Stomach (tissue), 9 donors: ENCODE data around the gene PRDM16. TPM values are rescaled to one million over a fixed set of nuclear protein-coding genes. Genes with fewer than 3 reads are reported as not detected.
A peak's percentile ranks its signal among the peaks of the same experiment; 100 is the strongest.

Experiments used
- DNase-seq, 2 donors: peaks; one replicate each; pipeline versions ENCODE4 v3.0.0 to v3.0.0-alpha.2; 2013 to 2019
- H3K27ac ChIP-seq, 5 donors: fragments of 200-600 bp in 4 of 5; sonication (generic) in 4 of 5; one replicate each; pipeline ENCODE4 v1.5.1; 2013 to 2019; ENCODE audit warnings: mild to moderate bottlenecking in 1 of 5, moderate library complexity in 1 of 5
- H3K27me3 ChIP-seq, 3 donors: fragments of 200-600 bp; sonication (generic); one replicate each; pipeline ENCODE4 v1.5.1; 2017 to 2019; ENCODE audit warnings: mixed run types in 1 of 3
- H3K36me3 ChIP-seq, 4 donors: fragments of 200-600 bp; sonication (generic); 1 replicate in 3 of 4; 2 replicates in 1 of 4; pipeline ENCODE4 v1.5.1; 2016 to 2019
- H3K4me1 ChIP-seq, 4 donors: fragments of 200-600 bp; sonication (generic); one replicate each; pipeline ENCODE4 v1.5.1; 2016 to 2019
- H3K4me3 ChIP-seq, 4 donors: fragments of 200-600 bp; sonication (generic) in 3 of 4; one replicate each; pipeline ENCODE4 v1.5.1; 2016 to 2019; ENCODE audit warnings: mild to moderate bottlenecking in 1 of 4
- H3K9me3 ChIP-seq, 4 donors: fragments of 200-600 bp; sonication (generic); one replicate each; pipeline ENCODE4 v1.5.1; 2016 to 2019
- CTCF ChIP-seq, 7 experiments: fragments of 450-650 bp in 4 of 7; fragments of 200-600 bp in 3 of 7; sonication (generic) in 3 of 7; IDR thresholded peaks; one replicate each; pipeline ENCODE4 v1.5.1; 2016 to 2019; ENCODE audit warnings: antibody characterized with exemption in 7 of 7, control low read depth in 2 of 7, mild to moderate bottlenecking in 1 of 7
- EP300 ChIP-seq: sonication (generic); formaldehyde crosslinking; IDR thresholded peaks from one replicate; pipeline ENCODE4 v1.6.1; 2017; ENCODE audit warnings: antibody characterized with exemption
- POLR2A ChIP-seq, 4 donors: fragments of 450-650 bp; IDR thresholded peaks; one replicate each; pipeline ENCODE4 v1.6.1; 2016; ENCODE audit warnings: antibody characterized with exemption in 4 of 4, control low read depth in 2 of 4, mild to moderate bottlenecking in 1 of 4, moderate library complexity in 1 of 4
- POLR2AphosphoS5 ChIP-seq, 3 donors: sonication (generic); formaldehyde crosslinking; IDR thresholded peaks; one replicate each; pipeline ENCODE4 v1.6.1; 2016; ENCODE audit warnings: antibody characterized with exemption in 3 of 3
- WGBS, 5 donors: extraction: QIAGEN DNeasy Blood & Tissue Kit in 3 of 5; methylation state at CpG; one replicate each; pipeline versions ENCODE4 v1.1.5 to v1.1.7; 2013 to 2018; 5-methylcytosine and 5-hydroxymethylcytosine counted together
- intact Hi-C: fragments of 100-400 bp; cut with DNase I; formaldehyde crosslinking; loops from one replicate; pipeline ENCODE4 v1.15.1; 2023; ENCODE audit warnings: low total_unique reads
- polyA plus RNA-seq, 3 donors: library from polyadenylated mRNA; stranded (reverse); fragments of 200-250 nt; gene quantifications; one replicate each; pipeline ENCODE4 v1.2.3, GENCODE V29; 2013
- total RNA-seq, 5 donors: library from RNA; depleted of rRNA; stranded (reverse); fragments of >200 nt; gene quantifications; one replicate each; pipeline versions ENCODE4 v1.1.0 to v1.2.3, GENCODE V29; 2014 to 2016
- donor health status: healthy with polysubstance abuse.
- donor health status: Bipolar disorder and iron deficiency.
- donor health status: healthy.

The PRDM16 gene
- total and polyA plus RNA-seq, 8 donors, result 0.29 to 222 (median 15.8) TPM

GRCh38 chr1:3365523-3366125 lies 296.6 kb downstream of the PRDM16 start:
- Histone ChIP-seq H3K4me3 (no peak overlapping the region), H3K36me3 (no peaks in the 10 kb centered on the region), H3K27me3 (peaks cover 0 to 24% (median 0%) of the 10 kb centered on the region in 3 donors), H3K4me1 (peaks cover 29 to 58% (median 40%) of the 10 kb centered on the region in 4 donors), H3K27ac (peak overlapping the region in 4 of 5 donors; percentile 28 to 65 (median 60)), H3K9me3 (no peaks in the 10 kb centered on the region)
- intact Hi-C loops, result no loop called here
- DNase-seq, result peak in 1 of 2 donors; percentile 72
- TF ChIP-seq POLR2A (IDR thresholded peaks at IDR 0.05), result no peak
- TF ChIP-seq POLR2AphosphoS5 (IDR thresholded peaks at IDR 0.05), result no peak
- TF ChIP-seq CTCF (IDR thresholded peaks at IDR 0.05), result no peak
- no peak for TF ChIP-seq EP300
- 54 to 57% (median 56%) methylated on average over 22 of the region's 22 CpGs for WGBS, 5 donors

- peaks cover 0 to 24% (median 0%) of the 10 kb centered on the region in 3 donors for H3K27me3 ChIP-seq
- 45 to 62% (median 56%) methylated on average over 24 to 42 of the region's 42 CpGs for WGBS, 5 donors
- H3K36me3 ChIP-seq, result no peaks in the 10 kb centered on the region
- peaks cover 27 to 58% (median 40%) of the 10 kb centered on the region in 4 donors for H3K4me1 ChIP-seq
- H3K4me3 ChIP-seq, result peak overlapping the region in 1 of 4 donors; percentile 16
- peak in 1 of 2 donors; percentile 68 for DNase-seq
- intact Hi-C loops, result no loop called here
- H3K9me3 ChIP-seq, result no peaks in the 10 kb centered on the region
- peak overlapping the region in 4 of 5 donors; percentile 28 to 65 (median 60) for H3K27ac ChIP-seq
- no peak for TF ChIP-seq CTCF (IDR thresholded peaks at IDR 0.05)
- TF ChIP-seq POLR2AphosphoS5 (IDR thresholded peaks at IDR 0.05), result no peak
- no peak for TF ChIP-seq EP300
- no peak for TF ChIP-seq POLR2A (IDR thresholded peaks at IDR 0.05)
Observed at GRCh38 chr1:3366126-3367051, 297.4 kb downstream of the PRDM16 start.

GRCh38 chr1:3367376-3367775 lies 298.4 kb downstream of the PRDM16 start:
- intact Hi-C loops, result no loop called here
- H3K4me3 ChIP-seq, result no peak overlapping the region
- 40 to 66% (median 59%) methylated on average over 11 of the region's 11 CpGs for WGBS, 5 donors
- peaks cover 27 to 58% (median 40%) of the 10 kb centered on the region in 4 donors for H3K4me1 ChIP-seq
- no peak overlapping the region for H3K27ac ChIP-seq
- DNase-seq, result no peak
- no peaks in the 10 kb centered on the region for H3K36me3 ChIP-seq
- H3K9me3 ChIP-seq, result no peaks in the 10 kb centered on the region
- H3K27me3 ChIP-seq, result peaks cover 0 to 18% (median 0%) of the 10 kb centered on the region in 3 donors
- TF ChIP-seq EP300 (no peak), POLR2A (IDR thresholded peaks at IDR 0.05) (no peak), CTCF (IDR thresholded peaks at IDR 0.05) (no peak)

- Histone ChIP-seq H3K4me1 (peaks cover 27 to 58% (median 40%) of the 10 kb centered on the region in 4 donors), H3K36me3 (no peaks in the 10 kb centered on the region), H3K27ac (peak overlapping the region in 2 of 5 donors; percentile 77 to 79), H3K9me3 (no peaks in the 10 kb centered on the region), H3K4me3 (no peak overlapping the region), H3K27me3 (peaks cover 0 to 18% (median 0%) of the 10 kb centered on the region in 3 donors)
- TF ChIP-seq EP300, result no peak
- TF ChIP-seq POLR2AphosphoS5 (IDR thresholded peaks at IDR 0.05), result no peak
- no peak for TF ChIP-seq POLR2A (IDR thresholded peaks at IDR 0.05)
- no peak for TF ChIP-seq CTCF (IDR thresholded peaks at IDR 0.05)
- intact Hi-C loops, result no loop called here
- 92 to 98% (median 93%) methylated on average over 6 to 14 of the region's 14 CpGs for WGBS, 5 donors
- no peak for DNase-seq
Observed at GRCh38 chr1:3368059-3368458, 299.1 kb downstream of the PRDM16 start.
